Midbrain (tissue), 1 donor: Measurements from ENCODE around the gene SSR4.

Source experiments
- DNase-seq: peaks from one replicate; lab custom pipeline; 2025; lab: John Stamatoyannopoulos, UW

The SSR4 gene

GRCh38 chrX:153781428-153782047 is 12.9 kb upstream of the SSR4 start:
- no peak for DNase-seq

- DNase-seq: no peak
Observed at GRCh38 chrX:153782313-153782712, 12.2 kb upstream of the SSR4 start.

GRCh38 chrX:153782871-153783270 is 11.6 kb upstream of the SSR4 start:
- no peak for DNase-seq

- no peak for DNase-seq
Observed at GRCh38 chrX:153783378-153784013, 11.0 kb upstream of the SSR4 start.

- no peak for DNase-seq
Observed at GRCh38 chrX:153784325-153784967, 10.0 kb upstream of the SSR4 start.

GRCh38 chrX:153786669-153787068 is 7.8 kb upstream of the SSR4 start:
- no peak for DNase-seq

GRCh38 chrX:153789654-153790053 is 4.8 kb upstream of the SSR4 start:
- no peak for DNase-seq

- DNase-seq: no peak
Observed at GRCh38 chrX:153791104-153791852, 3.2 kb upstream of the SSR4 start.

GRCh38 chrX:153792368-153792767 is 2.1 kb upstream of the SSR4 start:
- no peak for DNase-seq

- DNase-seq: no peak
Observed at GRCh38 chrX:153793291-153793690, 1.2 kb upstream of the SSR4 start.

GRCh38 chrX:153794897-153795816 is 689 bp downstream of the SSR4 start:
- DNase-seq: no peak

- no peak for DNase-seq
Observed at GRCh38 chrX:153797415-153798015, 3.0 kb downstream of the SSR4 start.

GRCh38 chrX:153799326-153799725 is 4.9 kb downstream of the SSR4 start:
- DNase-seq: no peak

- no peak for DNase-seq
Observed at GRCh38 chrX:153800177-153800722, 5.8 kb downstream of the SSR4 start.

- DNase-seq: no peak
Observed at GRCh38 chrX:153800746-153801145, 6.3 kb downstream of the SSR4 start.

GRCh38 chrX:153801669-153802068 is 7.2 kb downstream of the SSR4 start:
- DNase-seq: no peak

- DNase-seq: no peak
Observed at GRCh38 chrX:153802513-153803045, 8.1 kb downstream of the SSR4 start.

- no peak for DNase-seq
Observed at GRCh38 chrX:153803211-153804099, 9.0 kb downstream of the SSR4 start.

GRCh38 chrX:153804100-153804595 is 9.7 kb downstream of the SSR4 start:
- DNase-seq: no peak
